ENCODE measurements around the gene RBP3.

The RBP3 gene

DNA sequence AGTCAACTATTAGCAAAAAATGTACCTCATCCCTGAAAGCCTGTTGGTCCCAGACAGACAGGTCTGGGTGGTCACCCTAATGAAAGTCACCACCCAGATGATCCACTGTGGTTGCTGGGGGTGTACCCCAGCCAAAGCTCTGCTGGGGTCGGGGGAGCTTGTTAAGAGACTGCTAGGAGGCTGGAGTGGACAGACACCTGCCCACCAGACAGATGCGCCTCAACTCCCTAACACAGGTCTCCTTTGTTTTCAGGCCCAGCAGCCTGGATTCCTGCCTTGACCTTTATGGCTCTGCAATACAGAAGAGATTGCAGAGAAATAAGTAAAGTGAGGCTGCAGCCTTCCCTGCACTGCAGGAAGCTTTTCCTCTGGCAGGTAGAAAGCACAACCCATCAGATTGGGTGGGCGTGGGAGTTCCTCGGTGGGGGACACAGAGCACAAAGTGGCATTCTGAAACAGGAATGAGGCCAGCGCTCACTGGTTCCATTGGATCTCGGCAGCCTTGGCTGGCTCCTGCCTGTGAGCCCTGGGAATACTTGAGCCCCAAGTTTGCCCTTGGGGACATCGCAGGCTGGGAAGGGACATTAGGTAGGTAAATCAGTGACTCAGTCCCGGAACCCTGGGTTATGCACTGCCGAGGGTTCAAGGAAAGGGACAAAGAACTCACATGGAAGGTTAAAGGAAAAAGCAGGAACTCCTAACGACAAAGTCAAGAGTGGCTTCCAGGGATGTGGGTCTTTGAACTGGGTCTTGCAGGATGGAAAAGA, 53.9 kb downstream of the RBP3 start:
- DNase-seq (ENCODE audit: low read depth), result no peak

DNA sequence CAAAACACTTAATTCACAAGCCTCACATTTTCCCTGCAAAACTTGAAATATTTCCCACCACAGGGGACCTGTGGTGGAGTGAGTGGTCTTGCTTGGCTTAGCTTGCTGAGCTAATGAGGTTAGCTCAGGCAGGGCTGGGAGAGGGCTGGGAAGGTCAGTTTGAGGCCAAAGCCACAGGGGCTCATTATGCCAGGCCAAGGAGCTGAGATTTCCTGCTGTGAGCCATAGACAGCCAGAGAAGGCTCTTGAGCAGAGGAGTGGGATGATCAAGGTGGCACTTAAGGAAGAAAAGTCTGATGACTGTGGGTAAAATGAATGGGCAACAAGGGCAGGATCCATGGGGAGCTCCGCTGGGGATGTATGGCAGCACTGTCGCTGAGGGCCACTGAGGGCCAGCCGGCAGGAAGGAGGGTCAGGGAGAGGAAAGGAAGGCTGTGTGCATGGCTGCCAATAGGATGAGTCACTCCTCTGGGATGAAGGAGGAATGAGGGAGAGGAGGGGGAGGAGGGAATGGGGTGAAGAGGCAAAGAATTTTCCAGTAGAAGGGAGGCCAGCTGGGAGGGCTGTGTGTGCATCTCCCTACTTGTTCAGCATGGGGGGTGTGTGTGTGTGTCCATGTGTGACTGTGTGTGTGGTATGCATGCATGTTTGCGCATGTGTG, 54.6 kb downstream of the RBP3 start:
- no peak for DNase-seq (ENCODE audit: low read depth)

DNA sequence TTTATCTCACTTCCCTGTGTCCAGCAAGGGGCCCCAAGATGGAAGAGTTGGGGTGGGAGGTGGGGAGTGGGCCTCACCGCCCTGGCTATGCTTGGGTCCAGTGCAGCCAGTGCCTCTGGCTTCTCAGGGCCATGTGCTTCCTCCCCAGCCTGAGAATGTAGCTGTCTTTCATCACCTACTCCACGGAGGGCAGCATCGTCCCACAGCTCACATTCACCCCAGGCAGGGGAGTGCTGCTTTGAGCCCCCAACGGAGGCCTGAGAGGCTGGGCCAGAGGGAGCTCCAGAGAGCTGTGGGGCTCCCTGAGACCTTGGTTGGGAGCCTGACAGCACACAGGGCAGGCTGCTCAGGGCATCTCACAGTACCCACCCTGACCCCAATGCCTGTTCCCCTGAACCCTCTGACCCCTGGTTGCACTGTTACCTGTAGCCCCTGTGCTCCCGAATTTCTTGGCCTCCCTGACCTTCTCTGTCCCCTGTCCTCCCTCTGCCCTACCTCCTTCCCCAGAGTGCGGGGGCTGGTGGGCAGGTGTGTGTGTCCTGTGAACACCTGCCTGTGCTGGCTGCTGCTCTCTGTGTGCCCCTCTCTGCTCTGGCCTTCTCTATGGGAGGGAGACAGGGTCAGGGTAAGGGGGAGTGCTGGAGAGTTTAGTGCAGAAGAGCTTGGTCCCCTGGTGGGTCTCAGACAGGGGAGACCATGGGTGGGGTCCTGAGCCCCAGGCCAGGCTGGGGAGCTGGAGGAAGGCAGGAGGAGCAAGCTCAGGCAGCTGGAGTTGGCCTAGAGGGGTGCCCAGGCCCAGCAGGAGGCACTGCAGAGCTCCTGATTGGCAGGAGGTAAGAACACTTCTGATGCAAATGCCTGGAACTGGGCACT, 55.5 kb downstream of the RBP3 start:
- no peak for DNase-seq (ENCODE audit: low read depth)

DNA sequence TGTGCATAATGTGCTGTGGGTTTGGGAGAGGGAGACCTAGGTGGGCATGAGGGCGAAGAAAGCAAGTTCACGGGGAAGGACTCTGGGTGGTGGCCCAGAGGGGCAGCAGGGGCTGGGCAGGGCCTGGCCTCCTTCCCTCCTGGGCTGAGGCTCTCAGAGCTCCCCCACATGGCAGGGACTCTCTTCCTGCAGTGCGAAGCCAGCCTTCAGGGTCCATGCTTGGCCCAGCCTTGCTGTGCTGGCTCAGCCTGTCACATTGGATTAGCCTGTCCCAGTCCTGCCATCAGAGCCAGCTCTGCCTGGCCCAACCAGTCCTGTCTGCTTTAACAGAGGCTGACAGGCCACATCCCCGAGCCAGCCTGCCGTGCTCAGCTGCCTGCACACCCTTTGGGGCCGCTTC, 56.3 kb downstream of the RBP3 start:
- no peak for DNase-seq (ENCODE audit: low read depth)

DNA sequence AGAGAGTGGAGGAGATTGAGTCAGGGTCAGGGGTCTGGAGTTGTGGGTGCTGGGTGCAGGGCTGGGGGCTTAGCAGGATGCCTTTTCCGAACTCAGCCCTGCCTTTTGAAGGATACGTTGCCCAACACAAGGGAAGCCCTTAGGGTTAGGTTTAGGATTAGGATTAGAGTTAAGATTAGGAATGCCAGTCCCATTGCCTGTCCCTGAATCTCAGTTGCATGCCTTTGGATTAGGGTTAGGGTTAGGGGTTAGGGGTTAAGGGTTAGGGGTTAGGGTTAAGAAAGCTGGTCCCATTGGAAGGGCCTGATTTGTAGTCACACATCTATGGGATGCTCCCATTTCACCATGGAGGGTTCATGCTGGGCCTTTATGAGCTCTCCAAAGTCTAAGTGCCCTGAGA, 56.8 kb downstream of the RBP3 start:
- DNase-seq (ENCODE audit: low read depth), result no peak

DNA sequence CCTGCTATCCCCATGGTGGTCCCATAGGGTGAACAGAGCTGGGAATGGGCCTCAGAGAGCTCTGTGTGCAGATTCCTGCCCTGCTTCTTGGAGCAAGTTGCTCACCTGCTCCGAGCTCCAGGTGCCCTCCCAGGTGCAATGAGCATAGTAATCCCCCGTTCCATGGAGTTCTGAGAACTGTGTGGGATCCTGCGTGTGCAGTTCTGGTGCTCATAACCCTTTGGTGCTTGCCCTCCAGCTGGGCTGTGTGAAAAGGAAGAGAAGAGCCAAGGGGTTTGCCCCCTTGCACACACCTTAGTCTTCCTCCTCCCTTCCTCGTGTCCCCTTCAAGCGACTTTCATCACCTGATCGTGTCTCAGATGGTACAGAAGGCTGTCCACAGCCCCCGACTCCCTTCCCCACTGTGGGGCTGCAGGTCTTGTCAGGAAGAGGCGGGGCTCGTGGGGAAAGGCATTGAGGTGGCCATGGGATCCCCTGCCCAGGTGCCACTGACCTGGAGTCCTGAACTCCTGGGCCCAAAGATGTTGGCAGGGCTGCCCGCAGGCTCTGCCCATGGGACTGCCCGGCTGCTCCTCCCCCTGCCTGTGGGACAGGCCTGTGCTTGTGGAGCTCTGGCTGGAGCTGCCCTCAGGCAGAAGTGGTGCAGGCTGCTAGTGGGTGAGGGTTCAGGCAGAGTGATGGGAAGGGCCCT, 57.8 kb downstream of the RBP3 start:
- DNase-seq (ENCODE audit: low read depth), result no peak

DNA sequence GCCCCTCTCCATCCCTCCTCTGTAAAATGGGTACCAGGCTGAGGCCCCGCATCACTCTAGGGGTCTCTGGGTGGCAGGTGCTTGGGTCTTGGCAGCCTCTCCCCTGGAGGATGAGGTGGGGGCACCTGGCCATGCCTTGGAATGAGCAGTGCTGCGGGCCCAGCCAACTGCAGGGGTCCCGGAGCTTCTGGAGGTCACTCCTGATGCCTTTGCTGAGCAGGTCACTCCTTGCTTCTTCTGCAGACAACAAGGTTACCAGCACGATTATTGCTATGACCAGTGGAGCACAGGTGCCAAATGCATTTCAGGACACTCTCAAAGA, 58.3 kb downstream of the RBP3 start:
- no peak for DNase-seq (ENCODE audit: low read depth)

DNA sequence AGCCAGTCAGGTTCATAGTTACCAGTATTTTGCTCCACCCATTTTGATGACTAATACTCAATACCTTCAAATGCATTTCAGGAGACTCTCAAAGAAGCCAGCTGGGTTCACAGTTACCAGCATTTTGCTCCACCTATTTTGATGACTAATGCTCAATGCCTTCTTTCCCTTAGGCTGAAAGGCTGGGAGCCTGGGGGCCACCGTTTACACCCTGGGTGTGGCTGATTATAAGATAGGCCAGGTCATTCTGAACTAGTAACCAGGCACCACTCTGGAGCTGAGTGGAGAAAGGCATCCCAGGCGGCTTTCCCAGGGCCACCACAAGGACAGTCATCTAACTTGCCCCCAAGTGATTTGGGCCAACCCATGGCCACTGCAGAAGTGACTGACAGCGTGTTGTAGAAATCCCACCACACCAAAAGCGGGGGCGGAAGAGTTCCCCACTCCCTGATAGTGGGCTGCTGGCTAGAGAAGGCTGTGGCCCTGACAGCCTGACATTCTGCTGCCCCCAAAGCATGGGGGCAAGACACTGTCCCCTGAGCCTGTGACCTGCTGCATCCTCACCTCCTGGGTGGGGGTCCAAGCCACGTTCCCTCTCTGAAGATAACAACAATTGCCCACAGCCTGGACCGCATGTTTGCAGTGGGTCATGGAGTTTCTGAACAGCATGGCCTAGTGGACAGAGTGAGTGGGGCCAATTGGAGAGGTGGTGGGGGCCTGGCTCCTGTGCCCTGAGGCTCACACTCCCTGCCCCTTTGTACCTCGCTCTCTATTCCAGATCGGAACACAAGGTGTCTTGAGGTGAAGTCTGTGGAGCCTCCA, 58.9 kb downstream of the RBP3 start:
- DNase-seq (ENCODE audit: low read depth), result no peak

Data from activated T-cell treated with anti-CD3 and anti-CD28 coated beads for 1 hour (primary cell).